GM19193 (cell line): ENCODE measurements around the gene PCGF3.
A peak's percentile ranks its signal among the peaks of the same experiment; 100 is the strongest.

Experiments used
- POLR2A ChIP-seq: IDR thresholded peaks from 4 replicates; pipeline ENCODE4 v1.6.1; 2011; ENCODE audit not compliant: insufficient read depth, insufficient read length; ENCODE audit errors: extremely low read depth

The PCGF3 gene

GRCh38 chr4:664713-665231, 40.9 kb upstream of the PCGF3 start:
- no peak for TF ChIP-seq POLR2A

GRCh38 chr4:665381-665750, 40.3 kb upstream of the PCGF3 start:
- no peak for TF ChIP-seq POLR2A

- no peak for TF ChIP-seq POLR2A
Observed at GRCh38 chr4:665751-666435, 39.7 kb upstream of the PCGF3 start.

- TF ChIP-seq POLR2A = no peak
Observed at GRCh38 chr4:666436-666810, 39.2 kb upstream of the PCGF3 start.

- no peak for TF ChIP-seq POLR2A
Observed at GRCh38 chr4:666822-667544, 38.6 kb upstream of the PCGF3 start.

GRCh38 chr4:667545-667925, 38.1 kb upstream of the PCGF3 start:
- no peak for TF ChIP-seq POLR2A

GRCh38 chr4:671769-672168, 33.9 kb upstream of the PCGF3 start:
- no peak for TF ChIP-seq POLR2A

- TF ChIP-seq POLR2A = no peak
Observed at GRCh38 chr4:673349-674091, 32.1 kb upstream of the PCGF3 start.

GRCh38 chr4:674172-675035, 31.2 kb upstream of the PCGF3 start, which contains the start of the genes ATP5ME and MYL5:
ATP5ME (minus strand) TSS chr4:674276; CDS start chr4:674247, 29 bp downstream.
MYL5 (plus strand) TSS chr4:674542; CDS start chr4:678027, 3,485 bp downstream.
- TF ChIP-seq POLR2A = peak; percentile 88

- TF ChIP-seq POLR2A = no peak
Observed at GRCh38 chr4:675036-675882, 30.4 kb upstream of the PCGF3 start.

- peak; percentile 23 for TF ChIP-seq POLR2A
Observed at GRCh38 chr4:675980-676870, 29.4 kb upstream of the PCGF3 start.

GRCh38 chr4:676871-677235, 28.8 kb upstream of the PCGF3 start:
- no peak for TF ChIP-seq POLR2A
